ENCODE data around the gene PPP2R5C.

PPP2R5C gene

DNA sequence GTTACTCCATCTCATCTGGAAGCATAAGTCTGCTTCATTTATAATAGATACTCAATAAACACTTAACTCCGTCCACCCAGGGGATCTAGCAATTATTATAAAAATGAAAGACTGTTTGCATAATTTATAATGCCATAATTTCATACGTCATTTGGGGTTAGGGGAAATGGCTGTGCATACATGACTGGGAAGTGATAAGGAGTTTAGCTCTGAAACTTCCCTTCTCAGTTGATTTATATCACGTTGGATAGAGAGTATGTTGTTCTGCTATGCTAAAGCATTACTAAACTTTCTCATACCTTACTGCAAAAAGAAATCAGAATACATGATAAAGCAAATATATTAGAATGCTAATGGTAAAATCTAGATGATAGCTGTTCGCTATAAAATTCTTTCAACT lies 112.5 kb downstream of the PPP2R5C start:
- DNase-seq: no peak
- Histone ChIP-seq H3K27me3 (no peaks in the 10 kb centered on the region), H3K36me3 (peaks cover 0 to 12% (median 2%) of the 10 kb centered on the region in 3 donors), H3K27ac (no peak overlapping the region), H3K9me3 (no peaks in the 10 kb centered on the region), H3K4me1 (peaks cover 0 to 12% (median 1%) of the 10 kb centered on the region in 4 donors), H3K4me3 (no peak overlapping the region)
- TF ChIP-seq, protein P1, sequence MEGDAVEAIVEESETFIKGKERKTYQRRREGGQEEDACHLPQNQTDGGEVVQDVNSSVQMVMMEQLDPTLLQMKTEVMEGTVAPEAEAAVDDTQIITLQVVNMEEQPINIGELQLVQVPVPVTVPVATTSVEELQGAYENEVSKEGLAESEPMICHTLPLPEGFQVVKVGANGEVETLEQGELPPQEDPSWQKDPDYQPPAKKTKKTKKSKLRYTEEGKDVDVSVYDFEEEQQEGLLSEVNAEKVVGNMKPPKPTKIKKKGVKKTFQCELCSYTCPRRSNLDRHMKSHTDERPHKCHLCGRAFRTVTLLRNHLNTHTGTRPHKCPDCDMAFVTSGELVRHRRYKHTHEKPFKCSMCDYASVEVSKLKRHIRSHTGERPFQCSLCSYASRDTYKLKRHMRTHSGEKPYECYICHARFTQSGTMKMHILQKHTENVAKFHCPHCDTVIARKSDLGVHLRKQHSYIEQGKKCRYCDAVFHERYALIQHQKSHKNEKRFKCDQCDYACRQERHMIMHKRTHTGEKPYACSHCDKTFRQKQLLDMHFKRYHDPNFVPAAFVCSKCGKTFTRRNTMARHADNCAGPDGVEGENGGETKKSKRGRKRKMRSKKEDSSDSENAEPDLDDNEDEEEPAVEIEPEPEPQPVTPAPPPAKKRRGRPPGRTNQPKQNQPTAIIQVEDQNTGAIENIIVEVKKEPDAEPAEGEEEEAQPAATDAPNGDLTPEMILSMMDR (IDR thresholded peaks at IDR 0.05): no peak
- intact Hi-C loops (cut with DNase I; ENCODE audit: low total_unique reads): no loop called here

DNA sequence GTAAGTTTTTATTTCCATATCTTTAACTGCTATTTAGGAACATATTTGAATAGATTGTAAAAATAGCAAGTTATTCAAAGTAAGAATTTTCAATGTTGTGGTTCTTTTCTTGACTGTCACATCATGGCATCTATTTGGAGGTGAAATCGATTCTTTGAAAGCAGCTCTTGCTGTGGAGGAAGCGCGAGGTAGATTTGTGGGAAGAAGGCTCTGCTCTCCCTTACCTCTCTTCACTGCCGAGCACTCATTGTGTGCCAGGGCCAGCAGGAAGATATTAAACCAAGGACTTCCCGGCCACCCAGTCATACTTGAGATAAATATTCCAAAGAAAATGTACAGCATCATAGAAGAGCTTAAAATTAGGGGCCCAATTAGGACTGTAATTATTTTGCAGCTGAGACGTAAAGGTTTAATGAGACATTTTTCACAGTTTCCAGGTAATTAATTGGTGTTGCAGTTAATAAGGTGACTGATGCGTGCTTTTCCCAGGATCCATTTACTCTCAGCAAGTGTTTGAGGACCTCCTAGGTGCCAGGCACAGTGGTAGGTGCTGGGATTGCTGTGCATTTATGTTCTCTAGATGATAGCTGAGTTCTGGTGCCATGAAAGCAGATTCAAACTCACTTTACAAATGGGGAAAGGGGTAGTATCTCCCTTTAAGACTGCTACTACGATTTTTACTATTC lies 113.7 kb downstream of the PPP2R5C start:
- Histone ChIP-seq H3K4me3 (no peak overlapping the region), H3K36me3 (peaks cover 0 to 18% (median 11%) of the 10 kb centered on the region in 3 donors), H3K27me3 (no peaks in the 10 kb centered on the region), H3K9me3 (no peaks in the 10 kb centered on the region), H3K4me1 (peaks cover 0 to 12% (median 1%) of the 10 kb centered on the region in 4 donors), H3K27ac (no peak overlapping the region)
- intact Hi-C loops (cut with DNase I; ENCODE audit: low total_unique reads): no loop called here
- DNase-seq: no peak
- TF ChIP-seq, protein P1 (IDR thresholded peaks at IDR 0.05): no peak

DNA sequence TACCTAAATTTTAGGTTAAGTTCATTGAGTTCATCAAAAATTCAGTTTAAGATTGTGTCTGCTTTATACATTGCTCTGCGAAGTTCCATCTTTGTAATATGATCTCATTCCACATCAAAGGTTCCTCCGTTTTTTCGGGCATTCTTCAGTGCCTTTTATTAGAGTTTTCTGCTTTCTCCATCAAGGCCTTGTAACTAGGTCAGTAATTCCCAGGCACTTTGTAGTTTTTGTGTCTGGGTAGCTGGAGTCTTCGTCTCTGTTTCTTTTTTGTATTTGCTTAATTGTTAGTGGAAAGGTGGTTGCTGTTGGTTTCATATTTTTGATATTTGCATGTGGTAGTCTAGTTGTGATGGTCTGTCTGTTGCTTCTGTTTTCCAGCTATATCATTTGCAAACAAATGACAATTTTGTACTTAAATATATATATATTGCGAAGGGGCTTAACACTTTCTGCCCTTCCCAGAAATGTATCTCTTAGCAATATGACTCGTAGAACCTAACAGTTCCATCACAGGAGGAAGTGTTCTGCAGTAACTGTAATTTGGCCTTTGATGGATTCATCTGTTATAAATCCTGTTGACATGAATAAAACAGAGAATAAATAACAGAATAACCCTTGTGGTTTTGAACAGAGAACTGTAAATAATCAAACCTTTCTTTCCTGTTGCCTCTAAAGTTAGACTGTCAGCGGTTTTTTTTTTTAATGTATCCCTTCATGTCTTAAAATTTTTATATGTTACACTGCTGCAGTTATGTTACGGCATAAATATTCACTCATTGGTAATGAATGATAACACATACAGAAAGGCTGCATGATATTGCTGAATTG lies 114.4 kb downstream of the PPP2R5C start:
- H3K27ac ChIP-seq: no peak overlapping the region
- DNase-seq: no peak
- intact Hi-C loops (cut with DNase I; ENCODE audit: low total_unique reads): no loop called here
- peaks cover 0 to 18% (median 11%) of the 10 kb centered on the region in 3 donors for H3K36me3 ChIP-seq
- peaks cover 0 to 12% (median 1%) of the 10 kb centered on the region in 4 donors for H3K4me1 ChIP-seq
- H3K9me3 ChIP-seq: no peaks in the 10 kb centered on the region
- H3K4me3 ChIP-seq: no peak overlapping the region
- TF ChIP-seq, protein P1 (IDR thresholded peaks at IDR 0.05): no peak
- no peaks in the 10 kb centered on the region for H3K27me3 ChIP-seq

DNA sequence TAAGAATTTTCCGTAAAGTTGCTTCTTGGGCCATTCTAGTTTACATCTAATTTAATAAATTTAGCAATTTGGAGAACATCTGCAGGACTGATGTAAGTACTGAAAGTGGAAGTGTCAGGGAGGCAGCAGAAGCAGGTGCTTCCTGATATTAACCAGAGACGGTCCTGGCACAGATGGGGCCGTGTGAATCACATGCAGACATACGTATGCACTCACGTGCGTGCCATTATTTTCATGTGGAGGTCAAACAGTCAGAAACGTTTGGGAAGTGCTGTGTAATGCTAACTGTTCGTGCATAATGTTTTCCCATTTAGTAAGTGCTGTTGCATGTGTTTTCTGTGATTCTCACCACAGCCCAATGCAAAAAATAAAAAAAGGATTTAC lies 115.0 kb downstream of the PPP2R5C start:
- Histone ChIP-seq H3K27me3 (no peaks in the 10 kb centered on the region), H3K27ac (no peak overlapping the region), H3K36me3 (peaks cover 0 to 20% (median 11%) of the 10 kb centered on the region in 3 donors), H3K9me3 (no peaks in the 10 kb centered on the region), H3K4me1 (peaks cover 0 to 12% (median 1%) of the 10 kb centered on the region in 4 donors), H3K4me3 (no peak overlapping the region)
- intact Hi-C loops (cut with DNase I; ENCODE audit: low total_unique reads): no loop called here
- DNase-seq: peak; percentile 79 to 81
- TF ChIP-seq, protein P1 (IDR thresholded peaks at IDR 0.05): no peak

DNA sequence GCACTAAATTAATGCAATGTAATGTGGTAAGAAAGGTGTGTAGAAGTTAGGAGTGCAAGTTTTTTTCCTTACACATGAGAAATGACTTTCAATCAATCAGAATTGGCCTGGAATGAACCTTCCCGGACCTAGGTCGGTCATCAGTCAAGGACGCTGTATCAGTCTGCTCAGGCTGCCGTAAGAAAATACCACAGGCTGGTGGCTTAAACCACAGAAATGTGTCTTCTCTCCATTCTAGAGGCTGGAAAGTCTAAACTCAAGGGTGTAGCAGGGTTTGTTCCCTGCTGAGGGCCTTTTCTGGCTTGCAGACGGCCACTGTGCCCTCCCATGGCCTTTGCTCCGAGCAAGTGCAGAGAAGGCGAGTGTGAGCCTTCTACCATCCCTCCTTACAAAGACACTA lies 116.3 kb downstream of the PPP2R5C start:
- intact Hi-C loops (cut with DNase I; ENCODE audit: low total_unique reads): no loop called here

More for the DNA sequence above, 116.3 kb downstream of the PPP2R5C start:
- TF ChIP-seq, protein P1 (IDR thresholded peaks at IDR 0.05): no peak
- DNase-seq: no peak
- Histone ChIP-seq H3K9me3 (no peaks in the 10 kb centered on the region), H3K36me3 (peaks cover 0 to 32% (median 17%) of the 10 kb centered on the region in 3 donors), H3K4me1 (peaks cover 0 to 12% (median 1%) of the 10 kb centered on the region in 4 donors), H3K4me3 (no peak overlapping the region), H3K27me3 (no peaks in the 10 kb centered on the region), H3K27ac (no peak overlapping the region)
